HG03025 (cell line): ENCODE measurements around the gene NUSAP1.
"Not testable (repeated sequence)": the region's sequence is repeated elsewhere in the genome, so short reads cannot be mapped to it uniquely, and the experiment has no call there.

Experiments used
- ATAC-seq: cut with Tn5 transposase; IDR thresholded peaks from one replicate; pipeline ENCODE4 v1.9.1; 2021; ENCODE audit warnings: mild to moderate bottlenecking, moderate library complexity; ENCODE audit not compliant: unreplicated experiment, low FRiP score

The NUSAP1 gene

GRCh38 chr15:41332194-41333025, at the start of gene NUSAP1, which contains the start of gene OIP5:
Gene NUSAP1, plus strand, starts transcription at chr15:41332881. Its CDS starts 77 bp downstream, at chr15:41332958.
Gene OIP5, minus strand, starts transcription at chr15:41332591. Its CDS starts 30 bp downstream, at chr15:41332561.
- ATAC-seq = peak; percentile 88

GRCh38 chr15:41282980-41283652, 49.6 kb upstream of the NUSAP1 start:
- ATAC-seq = not testable (repeated sequence)

- peak; percentile 84 for ATAC-seq
Measured at GRCh38 chr15:41283653-41284426, 48.8 kb upstream of the NUSAP1 start.

GRCh38 chr15:41284427-41285177, 48.1 kb upstream of the NUSAP1 start:
- ATAC-seq = no peak

GRCh38 chr15:41285285-41285684, 47.4 kb upstream of the NUSAP1 start:
- no peak for ATAC-seq

GRCh38 chr15:41286665-41287333, 45.9 kb upstream of the NUSAP1 start:
- no peak for ATAC-seq

GRCh38 chr15:41288464-41288863, 44.2 kb upstream of the NUSAP1 start:
- ATAC-seq = no peak

- no peak for ATAC-seq
Measured at GRCh38 chr15:41289953-41290352, 42.7 kb upstream of the NUSAP1 start.

- no peak for ATAC-seq
Measured at GRCh38 chr15:41291065-41291631, 41.5 kb upstream of the NUSAP1 start.

GRCh38 chr15:41292521-41292920, 40.2 kb upstream of the NUSAP1 start:
- no peak for ATAC-seq

GRCh38 chr15:41301139-41301538, 31.5 kb upstream of the NUSAP1 start:
- not testable (repeated sequence) for ATAC-seq

- ATAC-seq = no peak
Measured at GRCh38 chr15:41301587-41301986, 31.1 kb upstream of the NUSAP1 start.

- ATAC-seq = no peak
Measured at GRCh38 chr15:41304149-41304770, 28.4 kb upstream of the NUSAP1 start.

- no peak for ATAC-seq
Measured at GRCh38 chr15:41307679-41308078, 25.0 kb upstream of the NUSAP1 start.

GRCh38 chr15:41309226-41309905, 23.3 kb upstream of the NUSAP1 start:
- ATAC-seq = no peak

GRCh38 chr15:41320805-41321330, 11.8 kb upstream of the NUSAP1 start:
- not testable (repeated sequence) for ATAC-seq

- ATAC-seq = no peak
Measured at GRCh38 chr15:41323611-41324010, 9.1 kb upstream of the NUSAP1 start.

- ATAC-seq = no peak
Measured at GRCh38 chr15:41331281-41331680, 1.4 kb upstream of the NUSAP1 start.
